Natural killer cell (primary cell): ENCODE results near the gene CMSS1. TPM values are rescaled to one million over a fixed set of nuclear protein-coding genes. Genes with fewer than 3 reads are reported as not detected.

Source experiments
- ATAC-seq, 3 donors: fragments of 150-1000 bp in 2 of 3; fragments of 200-7000 bp in 1 of 3; cut with Tn5 transposase; 1 replicate in 1 of 3; 2 replicates in 2 of 3; pipeline ENCODE4 v1.10.0; 2021; ENCODE audit warnings: mild to moderate bottlenecking in 2 of 3, moderate library complexity in 2 of 3
- DNase-seq, 2 donors: peaks; one replicate each; pipeline versions ENCODE4 v3.0.0 to v3.0.0-alpha.2; 2013 to 2021; ENCODE audit warnings: mixed read lengths in 1 of 2
- H3K27ac ChIP-seq: one replicate; pipeline ENCODE4 v1.5.1; 2013; ENCODE audit warnings: mild to moderate bottlenecking, low read length
- H3K27me3 ChIP-seq: one replicate; pipeline ENCODE4 v1.6.1; 2013; ENCODE audit warnings: low read length; ENCODE audit not compliant: control insufficient read depth, insufficient read depth
- H3K36me3 ChIP-seq: one replicate; pipeline ENCODE4 v1.6.1; 2013; ENCODE audit warnings: low read length; ENCODE audit not compliant: control insufficient read depth, insufficient read depth
- H3K4me1 ChIP-seq: one replicate; pipeline ENCODE4 v1.6.1; 2013; ENCODE audit warnings: low read length; ENCODE audit not compliant: control insufficient read depth, insufficient read depth
- H3K4me3 ChIP-seq: one replicate; pipeline ENCODE4 v1.5.1; 2013; ENCODE audit warnings: low read length
- H3K9me3 ChIP-seq: one replicate; pipeline ENCODE4 v1.6.1; 2013; ENCODE audit warnings: low read length; ENCODE audit not compliant: control insufficient read depth, insufficient read depth
- H3K27ac Mint-ChIP-seq, 2 donors: one replicate each; pipeline ENCODE4 v1.8.0; 2022; ENCODE audit warnings: mild to moderate bottlenecking in 2 of 2, mixed read lengths in 2 of 2, moderate library complexity in 1 of 2
- H3K27me3 Mint-ChIP-seq, 2 donors: one replicate each; pipeline ENCODE4 v1.8.0; 2022; ENCODE audit warnings: low read depth in 2 of 2, mixed read lengths in 2 of 2
- H3K36me3 Mint-ChIP-seq: one replicate; pipeline ENCODE4 v1.8.0; 2022; ENCODE audit warnings: mixed read lengths
- H3K4me1 Mint-ChIP-seq, 2 donors: one replicate each; pipeline ENCODE4 v1.8.0; 2022; ENCODE audit warnings: mixed read lengths in 2 of 2
- H3K4me3 Mint-ChIP-seq: one replicate; pipeline ENCODE4 v1.8.0; 2022; ENCODE audit warnings: mild to moderate bottlenecking, moderate library complexity, mixed read lengths
- H3K9me3 Mint-ChIP-seq, 2 donors: one replicate each; pipeline ENCODE4 v1.8.0; 2022; ENCODE audit warnings: mixed read lengths in 2 of 2
- CTCF ChIP-seq: fragments of 200-600 bp; IDR thresholded peaks from one replicate; pipeline ENCODE4 v1.8.0; 2022; ENCODE audit warnings: antibody characterized with exemption
- WGBS: methylation state at CpG from one replicate; pipeline ENCODE4 v1.1.7; 2013; ENCODE audit warnings: missing lambda C conversion rate; ENCODE audit not compliant: insufficient coverage; 5-methylcytosine and 5-hydroxymethylcytosine counted together
- intact Hi-C: fragments of 100-400 bp; cut with micrococcal nuclease; formaldehyde crosslinking; loops from one replicate; pipeline ENCODE4 v1.14.2; 2022
- total RNA-seq, 4 donors: library from RNA; stranded (reverse); fragments of 120-200 nt in 1 of 4; gene quantifications; one replicate each; pipeline versions ENCODE4 v1.2.3 to v1.2.4, GENCODE V29; 2013 to 2022

CMSS1 gene
- total RNA-seq, 3 donors from 2014 or later (not counting 1 experiment from before 2014, with no cell fraction given): 7.8 to 12.7 (median 9.2) TPM

GRCh38 chr3:100154171-100154570, 336.5 kb downstream of the CMSS1 start:
- no peak overlapping the region for H3K27ac Mint-ChIP-seq
- H3K27me3 Mint-ChIP-seq: no peaks in the 10 kb centered on the region
- H3K27ac ChIP-seq: no peak overlapping the region
- peaks cover 8 to 9% of the 10 kb centered on the region in 2 donors for H3K9me3 Mint-ChIP-seq
- ATAC-seq (no peak), DNase-seq (no peak)
- TF ChIP-seq CTCF: no peak
- H3K4me1 ChIP-seq: no peaks in the 10 kb centered on the region
- WGBS: no CpG with 5 or more reads among the region's 1 CpG
- no peaks in the 10 kb centered on the region for H3K36me3 ChIP-seq
- H3K4me3 ChIP-seq: no peak overlapping the region
- H3K36me3 Mint-ChIP-seq: peaks cover 16% of the 10 kb centered on the region
- no peaks in the 10 kb centered on the region for H3K27me3 ChIP-seq
- H3K4me1 Mint-ChIP-seq: no peaks in the 10 kb centered on the region
- intact Hi-C loops: no loop called here
- peaks cover 5% of the 10 kb centered on the region for H3K9me3 ChIP-seq
- no peak overlapping the region for H3K4me3 Mint-ChIP-seq

GRCh38 chr3:100155128-100155527, 337.5 kb downstream of the CMSS1 start:
- peaks cover 8 to 9% of the 10 kb centered on the region in 2 donors for H3K9me3 Mint-ChIP-seq
- Histone ChIP-seq H3K9me3 (peaks cover 5% of the 10 kb centered on the region), H3K27ac (no peak overlapping the region), H3K27me3 (no peaks in the 10 kb centered on the region), H3K4me1 (no peaks in the 10 kb centered on the region), H3K4me3 (no peak overlapping the region), H3K36me3 (no peaks in the 10 kb centered on the region)
- no peaks in the 10 kb centered on the region for H3K4me1 Mint-ChIP-seq
- TF ChIP-seq CTCF: no peak
- intact Hi-C loops: no loop called here
- H3K27ac Mint-ChIP-seq: no peak overlapping the region
- ATAC-seq (no peak), DNase-seq (no peak)
- H3K4me3 Mint-ChIP-seq: no peak overlapping the region
- H3K36me3 Mint-ChIP-seq: peaks cover 16% of the 10 kb centered on the region
- no peaks in the 10 kb centered on the region for H3K27me3 Mint-ChIP-seq

GRCh38 chr3:100155590-100155989, 337.9 kb downstream of the CMSS1 start:
- H3K4me3 ChIP-seq: no peak overlapping the region
- Mint-ChIP-seq H3K27ac (no peak overlapping the region), H3K36me3 (peaks cover 16% of the 10 kb centered on the region), H3K27me3 (no peaks in the 10 kb centered on the region), H3K9me3 (peaks cover 8 to 9% of the 10 kb centered on the region in 2 donors), H3K4me1 (no peaks in the 10 kb centered on the region), H3K4me3 (no peak overlapping the region)
- no peak for TF ChIP-seq CTCF
- H3K4me1 ChIP-seq: no peaks in the 10 kb centered on the region
- DNase-seq (no peak), ATAC-seq (no peak)
- H3K36me3 ChIP-seq: no peaks in the 10 kb centered on the region
- intact Hi-C loops: no loop called here
- no peak overlapping the region for H3K27ac ChIP-seq
- H3K9me3 ChIP-seq: peaks cover 5% of the 10 kb centered on the region
- no peaks in the 10 kb centered on the region for H3K27me3 ChIP-seq

- no peak overlapping the region for H3K27ac ChIP-seq
- no peaks in the 10 kb centered on the region for H3K27me3 Mint-ChIP-seq
- ATAC-seq: no peak
- H3K4me3 ChIP-seq: no peak overlapping the region
- H3K4me3 Mint-ChIP-seq: no peak overlapping the region
- no peak overlapping the region for H3K27ac Mint-ChIP-seq
- no peaks in the 10 kb centered on the region for H3K27me3 ChIP-seq
- 96% methylated on average over 2 of the region's 2 CpGs for WGBS
- intact Hi-C loops: no loop called here
- TF ChIP-seq CTCF: no peak
- DNase-seq: no peak
- no peaks in the 10 kb centered on the region for H3K4me1 Mint-ChIP-seq
- H3K36me3 Mint-ChIP-seq: peaks cover 16% of the 10 kb centered on the region
- H3K36me3 ChIP-seq: no peaks in the 10 kb centered on the region
- H3K9me3 Mint-ChIP-seq: peaks cover 8 to 9% of the 10 kb centered on the region in 2 donors
- no peaks in the 10 kb centered on the region for H3K4me1 ChIP-seq
- H3K9me3 ChIP-seq: peaks cover 5% of the 10 kb centered on the region
These were observed 340.0 kb downstream of the CMSS1 start for GRCh38 chr3:100157685-100158084.
